BE2C (cell line): ENCODE data around the gene FOSB.

ENCODE experiments used
- DNase-seq: peaks from one replicate; pipeline ENCODE4 v3.0.0-alpha.2; 2020
- H3K27me3 ChIP-seq: fragments of 250-450 bp; sonication (Bioruptor Pico); 2 replicates; pipeline ENCODE4 v1.5.1; 2020; ENCODE audit warnings: mild to moderate bottlenecking
- H3K36me3 ChIP-seq: fragments of 250-450 bp; sonication (Bioruptor Pico); 2 replicates; pipeline ENCODE4 v1.5.1; 2020; ENCODE audit warnings: mild to moderate bottlenecking
- H3K4me1 ChIP-seq: fragments of 250-450 bp; sonication (Bioruptor Pico); 2 replicates; pipeline ENCODE4 v1.5.1; 2020
- H3K4me3 ChIP-seq: 2 replicates; pipeline ENCODE4 v1.5.1; 2011; ENCODE audit warnings: low read depth, low read length
- H3K9me3 ChIP-seq: fragments of 250-450 bp; sonication (Bioruptor Pico); 2 replicates; pipeline ENCODE4 v1.5.1; 2020
- TF ChIP-seq, protein P1 (sequence below): IDR thresholded peaks from 2 replicates; pipeline ENCODE4 v1.5.1; 2012; ENCODE audit warnings: mild to moderate bottlenecking, low read depth, low read length

The FOSB gene

DNA sequence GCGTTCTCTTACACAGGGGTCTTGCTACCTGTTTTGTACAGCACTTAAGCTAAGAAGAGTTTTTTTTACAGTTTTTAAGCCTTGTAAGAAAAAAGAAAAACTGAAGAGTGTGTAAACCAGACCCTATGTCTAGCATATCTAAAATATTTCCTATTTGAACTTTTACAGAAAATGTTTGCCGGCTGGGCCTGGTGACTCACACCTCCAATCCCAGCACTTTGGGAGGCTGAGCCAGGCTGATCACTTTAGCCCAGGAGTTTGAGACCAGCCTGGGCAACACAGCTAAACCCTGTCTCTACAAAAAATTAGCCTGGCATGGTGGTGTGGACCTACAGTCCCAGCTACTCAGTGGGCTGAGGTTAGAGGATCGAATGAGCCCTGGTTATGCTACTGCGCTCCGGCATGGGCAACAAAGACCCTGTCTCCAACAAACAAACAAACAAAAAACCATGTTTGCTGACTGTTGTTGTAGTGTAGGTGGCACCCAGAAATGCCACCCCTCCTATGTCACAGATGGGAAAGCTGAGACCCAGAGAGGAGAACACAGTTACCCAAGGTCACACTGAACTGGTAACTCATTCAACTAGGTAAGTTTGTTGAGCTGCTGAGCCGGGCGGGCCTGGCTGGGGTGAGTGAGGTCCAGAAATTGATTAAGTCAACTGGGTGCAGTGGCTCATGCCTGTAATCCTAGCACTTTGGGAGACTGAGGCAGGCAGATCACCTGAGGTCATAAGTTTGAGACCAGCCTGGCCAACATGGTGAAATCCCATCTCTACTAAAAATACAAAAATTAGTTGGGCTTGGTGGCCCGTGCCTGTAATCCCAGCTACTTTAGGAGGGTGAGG is 37.6 kb downstream of the FOSB start:
- Histone ChIP-seq H3K4me1 (peaks cover 3% of the 10 kb centered on the region; the same call in 1 of the 2 replicates), H3K27me3 (no peaks in the 10 kb centered on the region), H3K4me3 (no peak overlapping the region), H3K9me3 (no peaks in the 10 kb centered on the region), H3K36me3 (no peaks in the 10 kb centered on the region; the same call in 1 of the 2 replicates)
- no peak for DNase-seq
- TF ChIP-seq, protein P1, sequence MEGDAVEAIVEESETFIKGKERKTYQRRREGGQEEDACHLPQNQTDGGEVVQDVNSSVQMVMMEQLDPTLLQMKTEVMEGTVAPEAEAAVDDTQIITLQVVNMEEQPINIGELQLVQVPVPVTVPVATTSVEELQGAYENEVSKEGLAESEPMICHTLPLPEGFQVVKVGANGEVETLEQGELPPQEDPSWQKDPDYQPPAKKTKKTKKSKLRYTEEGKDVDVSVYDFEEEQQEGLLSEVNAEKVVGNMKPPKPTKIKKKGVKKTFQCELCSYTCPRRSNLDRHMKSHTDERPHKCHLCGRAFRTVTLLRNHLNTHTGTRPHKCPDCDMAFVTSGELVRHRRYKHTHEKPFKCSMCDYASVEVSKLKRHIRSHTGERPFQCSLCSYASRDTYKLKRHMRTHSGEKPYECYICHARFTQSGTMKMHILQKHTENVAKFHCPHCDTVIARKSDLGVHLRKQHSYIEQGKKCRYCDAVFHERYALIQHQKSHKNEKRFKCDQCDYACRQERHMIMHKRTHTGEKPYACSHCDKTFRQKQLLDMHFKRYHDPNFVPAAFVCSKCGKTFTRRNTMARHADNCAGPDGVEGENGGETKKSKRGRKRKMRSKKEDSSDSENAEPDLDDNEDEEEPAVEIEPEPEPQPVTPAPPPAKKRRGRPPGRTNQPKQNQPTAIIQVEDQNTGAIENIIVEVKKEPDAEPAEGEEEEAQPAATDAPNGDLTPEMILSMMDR = no peak

DNA sequence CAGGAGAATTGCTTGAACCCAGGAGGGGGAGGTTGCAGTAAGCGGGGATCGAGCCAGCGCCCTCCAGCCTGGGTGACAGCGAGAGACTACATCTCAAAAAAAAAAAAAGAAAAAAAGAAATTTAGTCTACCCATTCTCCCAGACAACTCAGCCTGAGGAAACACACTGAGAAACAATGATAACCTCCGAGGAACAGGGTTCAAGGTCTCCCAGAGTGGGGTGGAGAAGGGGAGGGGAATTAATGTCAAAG is 38.1 kb downstream of the FOSB start:
- TF ChIP-seq, protein P1 = no peak
- Histone ChIP-seq H3K27me3 (no peaks in the 10 kb centered on the region), H3K4me1 (peaks cover 3% of the 10 kb centered on the region; the same call in 1 of the 2 replicates), H3K4me3 (peak overlapping the region; percentile 94), H3K9me3 (no peaks in the 10 kb centered on the region), H3K36me3 (no peaks in the 10 kb centered on the region; the same call in 1 of the 2 replicates)
- no peak for DNase-seq

DNA sequence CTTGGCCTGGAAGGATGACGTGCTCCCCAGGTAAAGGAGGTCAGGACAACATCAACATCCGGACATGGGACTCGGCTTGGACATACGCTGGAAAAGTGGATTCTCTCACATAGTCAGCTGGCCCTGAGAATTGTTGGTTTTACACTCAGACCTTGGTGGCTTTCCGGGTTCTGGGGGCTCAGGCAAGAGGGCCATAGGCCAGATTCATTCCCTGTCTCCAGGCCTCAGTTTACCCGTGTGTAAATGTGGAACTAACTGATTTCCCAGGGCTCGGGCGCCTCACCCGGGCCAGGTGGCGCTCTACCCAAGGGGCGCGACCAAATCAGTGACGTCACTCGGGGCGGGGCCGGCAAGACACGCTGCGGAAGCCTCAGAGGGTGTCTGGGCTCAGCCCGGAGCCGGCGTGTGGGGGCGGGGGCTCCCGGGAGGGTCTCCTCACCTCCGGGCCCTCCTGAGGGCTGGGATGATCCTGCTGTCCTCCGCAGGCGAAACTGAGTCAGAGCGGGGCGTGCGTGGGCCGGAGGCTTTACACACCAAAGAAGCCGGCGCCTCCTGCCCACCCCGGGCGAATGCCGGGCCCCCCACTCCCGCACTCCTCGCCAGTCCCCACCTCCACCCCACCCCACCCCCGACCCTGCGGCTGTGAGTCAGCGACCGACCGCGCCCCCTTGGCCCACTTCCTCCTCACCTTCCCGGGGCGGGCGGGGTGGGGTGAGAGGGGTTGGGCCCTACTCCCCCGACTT is 38.6 kb downstream of the FOSB start:
- no peaks in the 10 kb centered on the region for H3K9me3 ChIP-seq
- peak overlapping the region; percentile 94 for H3K4me3 ChIP-seq
- peaks cover 3% of the 10 kb centered on the region; the same call in 1 of the 2 replicates for H3K4me1 ChIP-seq

DNA sequence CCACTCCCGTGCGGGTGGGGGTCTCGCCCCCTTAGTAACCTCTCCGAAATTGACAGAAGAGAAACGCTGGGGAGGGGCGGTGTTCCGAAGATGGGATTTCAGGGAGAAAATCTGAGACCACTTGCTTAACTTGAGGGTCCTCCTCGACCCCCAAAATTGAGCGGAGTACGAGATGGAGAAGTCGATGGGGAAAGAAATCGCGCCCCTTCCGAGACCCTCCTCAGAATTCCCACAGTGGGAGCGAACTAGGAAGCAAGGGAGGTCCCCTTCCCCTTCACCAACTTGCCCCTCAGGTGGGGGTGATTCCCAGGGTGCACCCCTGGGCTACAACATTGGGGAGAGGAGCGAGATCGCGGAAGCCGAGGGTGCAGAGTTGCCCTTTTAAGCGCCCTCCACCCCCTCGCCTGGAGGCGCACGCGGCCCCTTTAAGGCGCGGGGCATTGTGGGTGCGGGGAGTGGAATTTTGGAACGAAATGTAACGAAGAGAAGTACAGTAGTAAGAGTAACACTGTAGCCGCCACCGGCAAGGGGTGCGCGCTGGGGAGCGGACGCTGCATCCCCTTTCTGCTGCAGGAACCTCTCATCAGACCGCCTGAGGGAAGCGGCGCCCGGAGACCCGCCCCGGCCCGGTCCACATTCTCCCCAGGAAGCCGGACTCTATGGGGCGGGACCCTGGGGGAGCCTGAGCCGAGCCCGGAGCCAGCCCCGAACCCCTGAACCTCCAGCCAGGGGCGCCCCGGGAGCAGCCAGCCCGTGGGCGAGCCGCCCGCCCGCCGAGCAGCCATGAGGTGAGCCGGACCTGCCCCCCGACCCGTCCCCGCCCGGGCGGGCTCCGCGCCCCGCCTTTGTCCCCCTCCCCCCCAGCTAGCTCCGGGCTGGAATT is 39.4 kb downstream of the FOSB start, which contains the start of gene VASP:
Gene VASP, plus strand, starts transcription at position 491 of the 883 bp plus-strand sequence. Its CDS starts 293 bp downstream, at position 784.
- Histone ChIP-seq H3K27me3 (no peaks in the 10 kb centered on the region), H3K9me3 (no peaks in the 10 kb centered on the region), H3K36me3 (no peaks in the 10 kb centered on the region; the same call in 1 of the 2 replicates), H3K4me1 (peaks cover 3% of the 10 kb centered on the region; the same call in 1 of the 2 replicates), H3K4me3 (peak within 1 kb of the TSS; percentile 94)
- TF ChIP-seq, protein P1 = no peak
- DNase-seq = peak; percentile 87

More for the DNA sequence above, 38.6 kb downstream of the FOSB start:
- Histone ChIP-seq H3K36me3 (no peaks in the 10 kb centered on the region; the same call in 1 of the 2 replicates), H3K27me3 (no peaks in the 10 kb centered on the region)
- peak; percentile 97 for DNase-seq
- TF ChIP-seq, protein P1 = peak; percentile 54

DNA sequence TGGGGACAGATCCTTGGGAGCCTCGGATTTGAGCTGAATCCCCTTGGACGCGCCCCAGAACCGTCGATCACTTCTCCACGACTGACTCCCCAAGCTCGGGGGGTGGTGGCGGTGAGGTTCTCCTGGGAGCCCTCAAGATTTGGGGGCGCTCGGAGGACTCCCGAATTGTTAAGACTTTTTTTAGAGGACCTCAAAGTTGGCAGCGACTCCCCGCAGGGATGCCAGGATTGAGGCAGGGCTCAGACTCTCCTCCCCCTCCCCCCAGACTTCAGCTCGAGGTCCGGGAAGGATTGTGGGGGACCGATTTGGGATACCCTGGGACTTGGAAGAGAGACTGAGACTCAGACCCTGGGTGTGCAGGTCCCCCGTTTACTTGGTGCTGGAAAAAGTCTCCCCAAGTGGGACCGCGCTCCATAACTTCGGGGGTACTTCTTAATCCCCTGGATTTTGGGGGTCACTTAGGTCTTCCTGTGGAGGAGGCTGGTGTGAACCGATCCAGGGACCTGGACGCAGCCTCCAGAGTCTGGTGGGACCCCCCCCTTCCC is 40.1 kb downstream of the FOSB start:
- DNase-seq = no peak
- H3K27me3 ChIP-seq = no peaks in the 10 kb centered on the region
- H3K36me3 ChIP-seq = no peaks in the 10 kb centered on the region; the same call in 1 of the 2 replicates
- H3K4me1 ChIP-seq = peaks cover 3% of the 10 kb centered on the region; the same call in 1 of the 2 replicates
- H3K4me3 ChIP-seq = peak overlapping the region; percentile 94
- TF ChIP-seq, protein P1 = no peak
- H3K9me3 ChIP-seq = no peaks in the 10 kb centered on the region
